Right lobe of liver (tissue), 4 donors: ENCODE measurements around the gene P2RY2.

Source experiments
- CTCF ChIP-seq, 4 donors: fragments of 200-600 bp in 3 of 4; fragments of 450-650 bp in 1 of 4; IDR thresholded peaks; one replicate each; pipeline versions ENCODE4 v1.5.1 to v1.8.0; 2016 to 2022; ENCODE audit warnings: antibody characterized with exemption in 4 of 4, mild to moderate bottlenecking in 2 of 4
- POLR2A ChIP-seq: fragments of 450-650 bp; IDR thresholded peaks from one replicate; pipeline ENCODE4 v1.6.1; 2017; ENCODE audit warnings: antibody characterized with exemption, mild to moderate bottlenecking
- donor health status: DM: no; HTN: no; CAD: no.
- donor health status: DM: no; HTN: no; CAD: no.
- donor health status: DM: no; HTN: yes; CAD: no.

GRCh38 chr11:73274722-73275380, 56.8 kb downstream of the P2RY2 start:
- TF ChIP-seq CTCF (IDR thresholded peaks at IDR 0.05), result no peak
- no peak for TF ChIP-seq POLR2A
